HT1080 (cell line): ENCODE data around the gene PFN1. TPM values are rescaled to one million over a fixed set of nuclear protein-coding genes. Genes with fewer than 3 reads are reported as not detected.

Experiments
- DNase-seq: peaks from one replicate; pipeline ENCODE4 v3.0.0-alpha.2; 2015; ENCODE audit warnings: low read depth
- total RNA-seq: library from RNA; depleted of rRNA; stranded (reverse); fragments of >200 nt; shearing (Covaris generic); gene quantifications from 2 replicates; pipeline ENCODE4 v1.2.3, GENCODE V29; 2014

PFN1 gene
- total RNA-seq, 1 experiment from 2014 or later = 2,529 TPM

- no peak for DNase-seq
Measured at GRCh38 chr17:4968486-4969046, 20.2 kb upstream of the PFN1 start.

GRCh38 chr17:4967539-4968485 lies 19.5 kb upstream of the PFN1 start, which contains the start of gene SPAG7:
SPAG7 (minus strand) TSS chr17:4967817; CDS start chr17:4967804, 13 bp downstream.
- DNase-seq = peak; percentile 96

GRCh38 chr17:4966844-4967538 lies 18.7 kb upstream of the PFN1 start:
- DNase-seq = peak; percentile 100

- DNase-seq = no peak
Measured at GRCh38 chr17:4965311-4965986, 17.1 kb upstream of the PFN1 start.

- no peak for DNase-seq
Measured at GRCh38 chr17:4960279-4960922, 12.1 kb upstream of the PFN1 start.

GRCh38 chr17:4959261-4959965 lies 11.1 kb upstream of the PFN1 start:
- no peak for DNase-seq

GRCh38 chr17:4958102-4958501 lies 9.8 kb upstream of the PFN1 start:
- DNase-seq = no peak

- no peak for DNase-seq
Measured at GRCh38 chr17:4956493-4957061, 8.2 kb upstream of the PFN1 start.

- DNase-seq = no peak
Measured at GRCh38 chr17:4955091-4955490, 6.8 kb upstream of the PFN1 start.

- peak; percentile 65 for DNase-seq
Measured at GRCh38 chr17:4953451-4953961, 5.2 kb upstream of the PFN1 start.

GRCh38 chr17:4951486-4951885 lies 3.2 kb upstream of the PFN1 start:
- no peak for DNase-seq

GRCh38 chr17:4950746-4951204 lies 2.4 kb upstream of the PFN1 start, which contains the start of gene ENO3:
ENO3 (plus strand) TSS chr17:4951119; CDS start chr17:4951830, 711 bp downstream.
- DNase-seq = no peak

- no peak for DNase-seq
Measured at GRCh38 chr17:4950075-4950745, 1.9 kb upstream of the PFN1 start.

GRCh38 chr17:4949321-4950074 lies 1.2 kb upstream of the PFN1 start:
- DNase-seq = peak; percentile 69

- peak; percentile 89 for DNase-seq
Measured at GRCh38 chr17:4948931-4949320, 596 bp upstream of the PFN1 start.

GRCh38 chr17:4947411-4948165 lies 742 bp downstream of the PFN1 start:
- peak; percentile 80 for DNase-seq

GRCh38 chr17:4947010-4947410 lies 1.3 kb downstream of the PFN1 start:
- no peak for DNase-seq
